Stomach (tissue), 4 donors: ENCODE measurements around the gene RNF213.
A peak's percentile ranks its signal among the peaks of the same experiment; 100 is the strongest.

ENCODE experiments used
- EP300 ChIP-seq: sonication (generic); formaldehyde crosslinking; IDR thresholded peaks from one replicate; pipeline ENCODE4 v1.6.1; 2017; ENCODE audit warnings: antibody characterized with exemption
- POLR2A ChIP-seq, 4 donors: fragments of 450-650 bp; IDR thresholded peaks; one replicate each; pipeline ENCODE4 v1.6.1; 2016; ENCODE audit warnings: antibody characterized with exemption in 4 of 4, control low read depth in 2 of 4, mild to moderate bottlenecking in 1 of 4, moderate library complexity in 1 of 4
- TF ChIP-seq, protein P1 (sequence below), 7 experiments: fragments of 450-650 bp in 4 of 7; fragments of 200-600 bp in 3 of 7; sonication (generic) in 3 of 7; IDR thresholded peaks; one replicate each; pipeline ENCODE4 v1.5.1; 2016 to 2019; ENCODE audit warnings: antibody characterized with exemption in 7 of 7, control low read depth in 2 of 7, mild to moderate bottlenecking in 1 of 7

DNA sequence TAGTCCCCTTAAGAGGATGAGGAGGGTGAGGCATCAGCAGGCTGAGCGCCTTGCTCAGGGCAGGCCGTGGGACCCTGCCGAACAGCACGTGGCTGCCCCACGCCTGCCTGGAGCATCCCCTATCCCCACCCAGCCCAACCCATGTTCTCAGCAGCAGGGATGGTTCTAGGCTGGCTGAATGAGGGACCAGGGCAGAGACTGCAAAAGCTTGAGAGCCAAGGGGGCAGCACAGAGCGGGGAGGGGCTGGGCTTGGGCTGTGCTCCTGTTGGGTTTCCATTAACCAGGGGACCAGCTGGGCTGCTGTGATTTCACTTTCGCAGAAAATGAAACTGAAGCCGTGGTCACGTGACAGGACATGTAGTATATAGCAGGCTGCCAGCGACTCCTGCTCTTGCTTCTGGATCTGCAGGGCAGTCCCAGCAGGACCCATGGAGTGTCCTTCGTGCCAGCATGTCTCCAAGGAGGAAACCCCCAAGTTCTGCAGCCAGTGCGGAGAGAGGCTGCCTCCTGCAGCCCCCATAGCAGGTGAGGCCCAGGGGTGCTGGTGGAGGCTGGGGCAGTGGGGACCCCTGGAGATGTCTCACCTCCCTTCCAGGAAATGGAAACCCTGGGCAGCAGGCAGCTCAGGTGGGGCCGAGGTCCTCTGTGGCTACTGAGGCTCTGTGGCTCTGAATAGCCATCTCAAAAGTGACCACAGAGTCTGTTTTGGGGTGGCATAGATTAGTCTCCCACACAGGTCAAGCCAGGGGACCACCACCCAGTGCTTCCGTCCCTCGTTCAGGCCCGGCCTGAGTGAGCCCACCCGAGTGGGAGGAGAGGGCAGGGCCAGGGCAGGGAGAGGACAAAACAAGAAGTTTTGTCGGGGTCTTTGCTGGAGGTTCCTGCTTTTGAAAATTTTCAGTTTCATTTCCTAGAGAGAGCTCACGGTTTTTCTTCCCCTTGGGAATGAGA is 2.9 kb downstream of the RNF213 start:
- TF ChIP-seq, protein P1, sequence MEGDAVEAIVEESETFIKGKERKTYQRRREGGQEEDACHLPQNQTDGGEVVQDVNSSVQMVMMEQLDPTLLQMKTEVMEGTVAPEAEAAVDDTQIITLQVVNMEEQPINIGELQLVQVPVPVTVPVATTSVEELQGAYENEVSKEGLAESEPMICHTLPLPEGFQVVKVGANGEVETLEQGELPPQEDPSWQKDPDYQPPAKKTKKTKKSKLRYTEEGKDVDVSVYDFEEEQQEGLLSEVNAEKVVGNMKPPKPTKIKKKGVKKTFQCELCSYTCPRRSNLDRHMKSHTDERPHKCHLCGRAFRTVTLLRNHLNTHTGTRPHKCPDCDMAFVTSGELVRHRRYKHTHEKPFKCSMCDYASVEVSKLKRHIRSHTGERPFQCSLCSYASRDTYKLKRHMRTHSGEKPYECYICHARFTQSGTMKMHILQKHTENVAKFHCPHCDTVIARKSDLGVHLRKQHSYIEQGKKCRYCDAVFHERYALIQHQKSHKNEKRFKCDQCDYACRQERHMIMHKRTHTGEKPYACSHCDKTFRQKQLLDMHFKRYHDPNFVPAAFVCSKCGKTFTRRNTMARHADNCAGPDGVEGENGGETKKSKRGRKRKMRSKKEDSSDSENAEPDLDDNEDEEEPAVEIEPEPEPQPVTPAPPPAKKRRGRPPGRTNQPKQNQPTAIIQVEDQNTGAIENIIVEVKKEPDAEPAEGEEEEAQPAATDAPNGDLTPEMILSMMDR (IDR thresholded peaks at IDR 0.05) = peak in 1 of 7 experiments; percentile 20
- no peak for TF ChIP-seq POLR2A (IDR thresholded peaks at IDR 0.05)
- no peak for TF ChIP-seq EP300
